ENCODE measurements around the gene ANKRD55.

ANKRD55 gene

GRCh38 chr5:56233230-56233629 is at the start of gene ANKRD55:
ANKRD55 (minus strand) TSS chr5:56233330; CDS start chr5:56232913, 417 bp downstream.
- Histone ChIP-seq H3K9me3 (ENCODE audit: severe bottlenecking) (no peaks in the 10 kb centered on the region), H3K27ac (no peak within 1 kb of the TSS), H3K27me3 (ENCODE audit: insufficient read depth, low read depth, severe bottlenecking) (no peaks in the 10 kb centered on the region), H3K36me3 (no peaks in the 10 kb centered on the region), H3K4me3 (ENCODE audit: low read depth, low read length) (no peak within 1 kb of the TSS)
- TF ChIP-seq CTCF (IDR thresholded peaks at IDR 0.05; ENCODE audit: low read depth, low read length): no peak
- no peak for DNase-seq

- Histone ChIP-seq H3K36me3 (no peaks in the 10 kb centered on the region), H3K27me3 (ENCODE audit: insufficient read depth, low read depth, severe bottlenecking) (no peaks in the 10 kb centered on the region), H3K4me3 (ENCODE audit: low read depth, low read length) (no peak overlapping the region), H3K9me3 (ENCODE audit: severe bottlenecking) (no peaks in the 10 kb centered on the region), H3K27ac (no peak overlapping the region)
- no peak for TF ChIP-seq CTCF (IDR thresholded peaks at IDR 0.05; ENCODE audit: low read depth, low read length)
- no peak for DNase-seq
Measured at GRCh38 chr5:56282216-56282615, 49.1 kb upstream of the ANKRD55 start.

- Histone ChIP-seq H3K27ac (no peak overlapping the region), H3K36me3 (no peaks in the 10 kb centered on the region), H3K9me3 (ENCODE audit: severe bottlenecking) (no peaks in the 10 kb centered on the region), H3K4me3 (ENCODE audit: low read depth, low read length) (no peak overlapping the region), H3K27me3 (ENCODE audit: insufficient read depth, low read depth, severe bottlenecking) (no peaks in the 10 kb centered on the region)
- DNase-seq: no peak
- TF ChIP-seq CTCF (IDR thresholded peaks at IDR 0.05; ENCODE audit: low read depth, low read length): no peak
Measured at GRCh38 chr5:56281489-56282165, 48.5 kb upstream of the ANKRD55 start.

- no peak for DNase-seq
- Histone ChIP-seq H3K27ac (no peak overlapping the region), H3K36me3 (no peaks in the 10 kb centered on the region)
Measured at GRCh38 chr5:56279979-56280378, 46.8 kb upstream of the ANKRD55 start.

GRCh38 chr5:56279291-56279690 is 46.2 kb upstream of the ANKRD55 start:
- DNase-seq: no peak
- H3K27ac ChIP-seq: no peak overlapping the region
- H3K36me3 ChIP-seq: no peaks in the 10 kb centered on the region
- H3K9me3 ChIP-seq (ENCODE audit: severe bottlenecking): no peaks in the 10 kb centered on the region
- H3K27me3 ChIP-seq (ENCODE audit: insufficient read depth, low read depth, severe bottlenecking): no peaks in the 10 kb centered on the region
- H3K4me3 ChIP-seq (ENCODE audit: low read depth, low read length): no peak overlapping the region
- no peak for TF ChIP-seq CTCF (IDR thresholded peaks at IDR 0.05; ENCODE audit: low read depth, low read length)

More at GRCh38 chr5:56279979-56280378, 46.8 kb upstream of the ANKRD55 start:
- TF ChIP-seq CTCF (IDR thresholded peaks at IDR 0.05; ENCODE audit: low read depth, low read length): no peak
- Histone ChIP-seq H3K4me3 (ENCODE audit: low read depth, low read length) (no peak overlapping the region), H3K27me3 (ENCODE audit: insufficient read depth, low read depth, severe bottlenecking) (no peaks in the 10 kb centered on the region), H3K9me3 (ENCODE audit: severe bottlenecking) (no peaks in the 10 kb centered on the region)

- no peak for DNase-seq
- no peak for TF ChIP-seq CTCF (IDR thresholded peaks at IDR 0.05; ENCODE audit: low read depth, low read length)
- Histone ChIP-seq H3K36me3 (no peaks in the 10 kb centered on the region), H3K9me3 (ENCODE audit: severe bottlenecking) (no peaks in the 10 kb centered on the region), H3K27ac (no peak overlapping the region), H3K27me3 (ENCODE audit: insufficient read depth, low read depth, severe bottlenecking) (no peaks in the 10 kb centered on the region), H3K4me3 (ENCODE audit: low read depth, low read length) (no peak overlapping the region)
Measured at GRCh38 chr5:56278335-56278753, 45.2 kb upstream of the ANKRD55 start.

Data from WERI-Rb-1 (cell line).